GM12878 (cell line): ENCODE measurements around the gene UBE3B. TPM values are rescaled to one million over a fixed set of nuclear protein-coding genes. Genes with fewer than 3 reads are reported as not detected.

Experiments
- ATAC-seq: fragments of 200-7000 bp; cut with Tn5 transposase; 3 replicates; pipeline ENCODE4 v1.9.1; 2020; ENCODE audit warnings: mild to moderate bottlenecking, moderate library complexity
- BruUV-seq: library from RNA; stranded (reverse); fragments of 400-500 nt; replicated peaks from 2 replicates; lab custom pipeline; 2021; lab: Mats Ljungman, UMichigan
- CTCF ChIA-PET: fragments of 300-600 bp; sonication (Branson Sonifier 250); formaldehyde crosslinking; extraction: SDS; loops from one replicate; lab custom pipeline; 2021; ENCODE audit warnings: inconsistent platforms; lab: Yijun Ruan, JAX
- POLR2A ChIA-PET: fragments of 350-600 bp; formaldehyde crosslinking; extraction: SDS; loops from one replicate; lab custom pipeline; 2021; ENCODE audit warnings: inconsistent platforms; lab: Charles Lee
- RAD21 ChIA-PET: fragments of 300-600 bp; sonication (Branson Sonifier 250); formaldehyde crosslinking; loops from one replicate; lab custom pipeline; 2023; ENCODE audit warnings: antibody characterized with exemption; ENCODE audit not compliant: unreplicated experiment; lab: Charles Lee
- SMC1A ChIA-PET: fragments of 300-600 bp; sonication (Branson Sonifier 250); formaldehyde crosslinking; loops from one replicate; lab custom pipeline; 2023; ENCODE audit not compliant: unreplicated experiment, uncharacterized antibody; lab: Charles Lee
- DNase-seq: peaks from one replicate; pipeline ENCODE4 v3.0.0-alpha.2; 2011; ENCODE audit warnings: low read depth, low spot score
- FAIRE-seq: peaks from 3 replicates; lab custom pipeline; 2011; peaks lifted over from hg19 to GRCh38; lab: Jason Lieb, UNC
- H2AFZ ChIP-seq: 2 replicates; pipeline ENCODE4 v1.6.0; 2011; ENCODE audit warnings: low read depth, low read length, control low read depth; ENCODE audit not compliant: control insufficient read depth
- H3K27ac ChIP-seq: 2 replicates; pipeline ENCODE4 v1.5.1; 2011; ENCODE audit warnings: control low read depth; ENCODE audit not compliant: control insufficient read depth, insufficient read depth
- H3K27me3 ChIP-seq, 2 experiments: replicated peaks in 1 of 2; 2 replicates each; pipeline versions ENCODE4 v1.6.0 to v1.6.1; 2011; ENCODE audit warnings: low read length in 1 of 2; ENCODE audit not compliant: control insufficient read depth in 2 of 2, insufficient read depth in 2 of 2
- H3K36me3 ChIP-seq, 2 experiments: 2 replicates each; pipeline ENCODE4 v1.5.1; 2011; ENCODE audit warnings: low read length in 1 of 2; ENCODE audit not compliant: control insufficient read depth in 2 of 2, insufficient read depth in 2 of 2
- H3K4me1 ChIP-seq: 2 replicates; pipeline ENCODE4 v1.6.1; 2011; ENCODE audit warnings: mild to moderate bottlenecking, low read length, moderate library complexity, mixed read lengths; ENCODE audit not compliant: control insufficient read depth, insufficient read depth
- H3K4me2 ChIP-seq: 2 replicates; pipeline ENCODE4 v1.6.0; 2011; ENCODE audit warnings: control low read depth; ENCODE audit not compliant: control insufficient read depth, insufficient read depth
- H3K4me3 ChIP-seq: fragments of 200-600 bp; sonication (generic); 2 replicates; pipeline ENCODE4 v1.5.1; 2016
- H3K79me2 ChIP-seq: 2 replicates; pipeline ENCODE4 v1.6.0; 2011; ENCODE audit warnings: low read length; ENCODE audit not compliant: control insufficient read depth, insufficient read depth
- H3K9ac ChIP-seq: 2 replicates; pipeline ENCODE4 v1.8.0; 2011; ENCODE audit warnings: low read length, control low read depth, mixed read lengths; ENCODE audit not compliant: control insufficient read depth, insufficient read depth
- H3K9me3 ChIP-seq: replicated peaks from 3 replicates; pipeline ENCODE4 v1.5.1; 2011; ENCODE audit warnings: mild to moderate bottlenecking, low read length; ENCODE audit not compliant: control insufficient read depth, insufficient read depth
- H4K20me1 ChIP-seq: 2 replicates; pipeline ENCODE4 v1.6.0; 2011; ENCODE audit not compliant: control insufficient read depth, insufficient read depth
- BCLAF1 ChIP-seq: fragments of 450-650 bp; IDR thresholded peaks from 2 replicates; pipeline ENCODE4 v1.6.1; 2017; ENCODE audit warnings: antibody characterized with exemption, mild to moderate bottlenecking, moderate library complexity
- BMI1 ChIP-seq: fragments of 450-650 bp; IDR thresholded peaks from 2 replicates; pipeline ENCODE4 v1.6.1; 2016; ENCODE audit warnings: mild to moderate bottlenecking, moderate library complexity, borderline replicate concordance
- ELK1 ChIP-seq: IDR thresholded peaks from 2 replicates; pipeline ENCODE4 v1.6.1; 2012; ENCODE audit warnings: low read depth, low read length, improper control_type of control experiment
- MXI1 ChIP-seq: fragments of 150-350 bp; IDR thresholded peaks from 2 replicates; pipeline ENCODE4 v1.6.1; 2011; ENCODE audit warnings: low read depth, mild to moderate bottlenecking, inconsistent platforms, low read length, improper control_type of control experiment
- RELA ChIP-seq: fragments of 450-650 bp; IDR thresholded peaks from 2 replicates; pipeline ENCODE4 v1.8.0; 2014; ENCODE audit warnings: borderline replicate concordance; ENCODE audit not compliant: partially characterized antibody
- WGBS: methylation state at CpG from one replicate; pipeline ENCODE4 v1.1.6; 2016; ENCODE audit warnings: low lambda C conversion rate; ENCODE audit not compliant: insufficient replicate concordance, insufficient coverage; ENCODE audit errors: missing lambda C conversion rate; 5-methylcytosine and 5-hydroxymethylcytosine counted together
- in situ Hi-C: fragments of 300-500 bp; cut with MboI; formaldehyde crosslinking; loops from 9 replicates; pipeline ENCODE4 v1.14.3; 2018; ENCODE audit warnings: mixed read lengths
- intact Hi-C: fragments of 100-400 bp; cut with micrococcal nuclease; formaldehyde crosslinking; loops from one replicate; pipeline ENCODE4 v1.14.2; 2022; ENCODE audit not compliant: unreplicated experiment
- polyA plus RNA-seq, 11 experiments: library from polyadenylated mRNA; depleted of rRNA in 4 of 11; unstranded in 6 of 11; stranded (reverse) in 5 of 11; fragments of >200 nt; fragmentation: Nextera tagmentation in 4 of 11; fragmentation: Illumina TruSeq in 1 of 11; extraction: Ambion mirVana in 4 of 11; extraction: Trizol in 1 of 11; gene quantifications; 1 replicate in 1 of 11; 2 replicates in 10 of 11; pipeline versions ENCODE4 v1.2.1 to v1.2.3, GENCODE V29; 2011 to 2016; ENCODE audit warnings: inconsistent platforms in 2 of 11, missing spikeins in 2 of 11, low read depth in 1 of 11
- total RNA-seq, 4 experiments: library from RNA; depleted of rRNA in 3 of 4; stranded (reverse); fragments of >200 nt in 3 of 4; fragmentation: Illumina TruSeq in 1 of 4; extraction: Trizol in 1 of 4; gene quantifications; 2 replicates each; pipeline versions ENCODE4 v1.2.1 to v1.2.3, GENCODE V29; 2013 to 2021

The UBE3B gene
- total and polyA plus RNA-seq, 10 of the 15 experiments (the other 5 are each of a cell fraction or from before 2014, with no cell fraction given): 7.4 to 25.3 (median 17.1) TPM

- Histone ChIP-seq H3K4me3 (no peak overlapping the region), H3K4me1 (no peaks in the 10 kb centered on the region), H3K36me3 (peaks cover 2 to 23% of the 10 kb centered on the region in 2 experiments; a peak in 3 of 4 replicates), H3K4me2 (no peak overlapping the region), H3K27ac (no peak overlapping the region), H3K27me3 (no peaks in the 10 kb centered on the region), H3K9me3 (no peaks in the 10 kb centered on the region), H3K79me2 (peaks cover 13% of the 10 kb centered on the region), H2AFZ (no peak overlapping the region), H3K9ac (no peak overlapping the region), H4K20me1 (no peaks in the 10 kb centered on the region)
- BruUV-seq: no TSS peak
- no peak for FAIRE-seq
- 82% methylated on average over 8 of the region's 8 CpGs for WGBS
- intact Hi-C loops: no loop called here
- no peak for DNase-seq
- ChIA-PET SMC1A (no interaction called here), RAD21 (no interaction called here), POLR2A (no interaction called here), CTCF (interaction anchor here (1.6 kb wide), 1 partner anchor 20 kb away, joined by 6 read pairs; no protein-coding TSS in a partner anchor)
- TF ChIP-seq ELK1 (no peak), RELA (no peak), MXI1 (no peak), BMI1 (no peak), BCLAF1 (no peak)
- no peak for ATAC-seq
- in situ Hi-C loops: no loop called here
Observed at GRCh38 chr12:109578330-109578927, 101.0 kb downstream of the UBE3B start.
